Panc1 (cell line): ENCODE results near the gene IL16. TPM values are rescaled to one million over a fixed set of nuclear protein-coding genes. Genes with fewer than 3 reads are reported as not detected.
"Not testable (repeated sequence)": the region's sequence is repeated elsewhere in the genome, so short reads cannot be mapped to it uniquely, and the experiment has no call there.

Experiments used
- ATAC-seq: fragments of 200-7000 bp; cut with Tn5 transposase; 2 replicates; pipeline ENCODE4 v1.9.1; 2020; ENCODE audit warnings: mild to moderate bottlenecking, moderate library complexity
- BruUV-seq: library from RNA; stranded (reverse); fragments of 400-500 nt; replicated peaks from 2 replicates; lab custom pipeline; 2021; lab: Mats Ljungman, UMichigan
- CTCF ChIA-PET: fragments of 300-600 bp; sonication (Branson Sonifier 250); formaldehyde crosslinking; loops from one replicate; lab custom pipeline; 2022; ENCODE audit warnings: antibody characterized with exemption; lab: Charles Lee
- POLR2A ChIA-PET: fragments of 300-600 bp; sonication (Branson Sonifier 250); formaldehyde crosslinking; loops from one replicate; lab custom pipeline; 2022; ENCODE audit warnings: antibody characterized with exemption; lab: Charles Lee
- DNase-seq: peaks from one replicate; pipeline ENCODE4 v3.0.0-alpha.2; 2010; ENCODE audit warnings: low read depth, low spot score
- H3K27ac ChIP-seq: 2 replicates; pipeline ENCODE4 v1.5.1; 2011; ENCODE audit warnings: mild to moderate bottlenecking, low read length, inconsistent platforms
- H3K27me3 ChIP-seq: fragments of 200-500 bp; sonication (Bioruptor generic); 2 replicates; pipeline ENCODE4 v1.6.0; 2014; ENCODE audit warnings: low read length, inconsistent platforms; ENCODE audit not compliant: control insufficient read depth, insufficient read depth
- H3K36me3 ChIP-seq: fragments of 200-500 bp; sonication (Bioruptor generic); 2 replicates; pipeline ENCODE4 v1.5.1; 2014; ENCODE audit warnings: inconsistent platforms, mild to moderate bottlenecking, low read length, moderate library complexity; ENCODE audit not compliant: control insufficient read depth, insufficient read depth
- H3K4me1 ChIP-seq: 2 replicates; pipeline ENCODE4 v1.5.1; 2011; ENCODE audit warnings: inconsistent platforms, mild to moderate bottlenecking, low read length, moderate library complexity; ENCODE audit not compliant: control insufficient read depth, insufficient read depth
- H3K4me3 ChIP-seq, 2 experiments: 2 replicates each; pipeline ENCODE4 v1.5.1; 2011 to 2012; ENCODE audit warnings: low read depth in 2 of 2, low read length in 2 of 2, mild to moderate bottlenecking in 2 of 2, inconsistent platforms in 1 of 2, moderate library complexity in 1 of 2
- H3K9me3 ChIP-seq: fragments of 200-500 bp; sonication (Bioruptor generic); 2 replicates; pipeline ENCODE4 v1.5.1; 2014; ENCODE audit warnings: low read depth, mild to moderate bottlenecking, inconsistent platforms, low read length, moderate library complexity; ENCODE audit not compliant: control insufficient read depth, insufficient read depth
- POLR2AphosphoS5 ChIP-seq: IDR thresholded peaks from 2 replicates; pipeline ENCODE4 v1.6.1; 2012; ENCODE audit warnings: mild to moderate bottlenecking, low read depth, low read length, moderate library complexity
- SIN3A ChIP-seq: IDR thresholded peaks from 2 replicates; pipeline ENCODE4 v1.6.1; 2012; ENCODE audit warnings: low read depth, mild to moderate bottlenecking, low read length, moderate library complexity, borderline replicate concordance; ENCODE audit not compliant: insufficient read depth
- TCF7L2 ChIP-seq: IDR thresholded peaks from 2 replicates; pipeline ENCODE4 v1.6.1; 2011; ENCODE audit warnings: mild to moderate bottlenecking, low read depth, low read length, inconsistent platforms
- in situ Hi-C: cut with HindIII; loops from 2 replicates; pipeline ENCODE4 v1.10.0; 2016; ENCODE audit warnings: low sequenced_read_pairs, low pct_unique_long_range_greater_than_20kb
- intact Hi-C: fragments of 100-400 bp; cut with micrococcal nuclease; formaldehyde crosslinking; loops from one replicate; pipeline ENCODE4 v1.10.0; 2022; ENCODE audit not compliant: unreplicated experiment
- total RNA-seq: library from RNA; stranded (reverse); gene quantifications from one replicate; pipeline ENCODE4 v1.2.1, GENCODE V29; 2021; ENCODE audit not compliant: unreplicated experiment
- TF ChIP-seq, protein P1 (sequence below), 2 experiments: IDR thresholded peaks; 2 replicates each; pipeline ENCODE4 v1.6.1; 2011 to 2012; ENCODE audit warnings: low read depth in 2 of 2, control low read depth in 1 of 2, low read length in 1 of 2, mild to moderate bottlenecking in 1 of 2, moderate library complexity in 1 of 2; ENCODE audit not compliant: insufficient read depth in 1 of 2
- TF ChIP-seq, protein P2 (sequence below): fragments of 450-650 bp; IDR thresholded peaks from 2 replicates; pipeline ENCODE4 v1.5.1; 2017; ENCODE audit warnings: mild to moderate bottlenecking

Gene IL16
- total RNA-seq, 1 experiment from 2014 or later, result 1.0 TPM

DNA sequence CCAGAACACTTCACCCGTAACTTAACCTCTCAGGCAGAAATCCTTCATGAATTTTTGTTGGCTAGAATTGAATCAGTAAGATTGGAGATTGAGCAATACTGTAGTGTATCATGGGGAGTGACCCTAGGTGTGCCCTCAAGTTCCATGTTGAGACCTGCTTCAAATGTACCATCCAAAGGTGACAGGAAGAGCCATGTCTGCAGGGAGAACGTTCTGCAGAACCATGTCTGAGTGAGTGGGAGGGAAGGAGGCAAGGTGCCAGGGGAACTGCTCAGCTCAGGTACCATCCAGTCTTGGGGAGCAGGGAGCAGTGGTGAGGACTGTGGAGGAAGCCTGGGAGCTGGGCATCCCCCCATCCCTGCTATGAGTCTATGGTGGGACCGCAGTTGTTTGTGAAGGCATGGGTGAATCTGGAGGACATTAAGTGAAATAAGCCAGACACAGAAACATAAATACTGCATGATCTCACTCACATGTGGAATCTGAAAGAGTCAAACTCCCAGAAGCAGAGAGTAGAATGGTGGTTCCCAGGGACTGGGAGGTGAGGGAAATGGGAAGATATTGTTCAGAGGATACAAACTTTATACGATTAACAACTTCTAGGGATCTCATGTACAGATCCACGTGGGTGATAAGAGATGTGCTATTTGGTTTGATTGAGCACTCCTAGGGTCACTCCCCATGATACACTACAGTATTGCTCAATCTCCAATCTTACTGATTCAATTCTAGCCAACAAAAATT lies 39.3 kb upstream of the IL16 start:
- H3K9me3 ChIP-seq, result no peaks in the 10 kb centered on the region
- TF ChIP-seq SIN3A, result no peak
- H3K27ac ChIP-seq, result no peak overlapping the region
- H3K27me3 ChIP-seq, result no peaks in the 10 kb centered on the region
- in situ Hi-C loops (no loop called here), intact Hi-C loops (no loop called here)
- no peaks in the 10 kb centered on the region for H3K4me1 ChIP-seq
- no peak overlapping the region for H3K4me3 ChIP-seq
- ChIA-PET POLR2A (no interaction called here), CTCF (interaction anchor here (3.0 kb wide), 1 partner anchor 109 kb away, joined by 48 read pairs; no protein-coding TSS in a partner anchor)
- no peak for ATAC-seq
- no TSS peak for BruUV-seq
- no peak for DNase-seq
- H3K36me3 ChIP-seq, result no peaks in the 10 kb centered on the region

DNA sequence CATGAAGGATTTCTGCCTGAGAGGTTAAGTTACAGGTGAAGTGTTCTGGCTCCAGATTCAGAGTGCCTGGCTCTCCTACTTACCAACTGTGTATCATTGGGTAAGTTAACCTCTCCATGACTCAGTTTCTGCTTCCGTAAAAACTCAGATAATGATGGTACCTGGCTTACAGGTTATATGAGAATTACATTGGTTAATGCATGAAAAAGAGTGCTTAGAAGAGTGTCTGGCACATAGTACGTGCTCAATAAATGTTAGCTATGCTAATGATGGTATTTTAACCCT lies 38.8 kb upstream of the IL16 start:
- in situ Hi-C loops (no loop called here), intact Hi-C loops (no loop called here)
- H3K36me3 ChIP-seq, result no peaks in the 10 kb centered on the region
- no peak overlapping the region for H3K27ac ChIP-seq
- no TSS peak for BruUV-seq
- H3K4me3 ChIP-seq, result no peak overlapping the region
- TF ChIP-seq, protein P1, sequence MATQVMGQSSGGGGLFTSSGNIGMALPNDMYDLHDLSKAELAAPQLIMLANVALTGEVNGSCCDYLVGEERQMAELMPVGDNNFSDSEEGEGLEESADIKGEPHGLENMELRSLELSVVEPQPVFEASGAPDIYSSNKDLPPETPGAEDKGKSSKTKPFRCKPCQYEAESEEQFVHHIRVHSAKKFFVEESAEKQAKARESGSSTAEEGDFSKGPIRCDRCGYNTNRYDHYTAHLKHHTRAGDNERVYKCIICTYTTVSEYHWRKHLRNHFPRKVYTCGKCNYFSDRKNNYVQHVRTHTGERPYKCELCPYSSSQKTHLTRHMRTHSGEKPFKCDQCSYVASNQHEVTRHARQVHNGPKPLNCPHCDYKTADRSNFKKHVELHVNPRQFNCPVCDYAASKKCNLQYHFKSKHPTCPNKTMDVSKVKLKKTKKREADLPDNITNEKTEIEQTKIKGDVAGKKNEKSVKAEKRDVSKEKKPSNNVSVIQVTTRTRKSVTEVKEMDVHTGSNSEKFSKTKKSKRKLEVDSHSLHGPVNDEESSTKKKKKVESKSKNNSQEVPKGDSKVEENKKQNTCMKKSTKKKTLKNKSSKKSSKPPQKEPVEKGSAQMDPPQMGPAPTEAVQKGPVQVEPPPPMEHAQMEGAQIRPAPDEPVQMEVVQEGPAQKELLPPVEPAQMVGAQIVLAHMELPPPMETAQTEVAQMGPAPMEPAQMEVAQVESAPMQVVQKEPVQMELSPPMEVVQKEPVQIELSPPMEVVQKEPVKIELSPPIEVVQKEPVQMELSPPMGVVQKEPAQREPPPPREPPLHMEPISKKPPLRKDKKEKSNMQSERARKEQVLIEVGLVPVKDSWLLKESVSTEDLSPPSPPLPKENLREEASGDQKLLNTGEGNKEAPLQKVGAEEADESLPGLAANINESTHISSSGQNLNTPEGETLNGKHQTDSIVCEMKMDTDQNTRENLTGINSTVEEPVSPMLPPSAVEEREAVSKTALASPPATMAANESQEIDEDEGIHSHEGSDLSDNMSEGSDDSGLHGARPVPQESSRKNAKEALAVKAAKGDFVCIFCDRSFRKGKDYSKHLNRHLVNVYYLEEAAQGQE (IDR thresholded peaks at IDR 0.05; ENCODE audit: insufficient read depth in 1 of 2, low read depth in 2 of 2, low read length in 1 of 2), result no peak
- TF ChIP-seq POLR2AphosphoS5, result no peak
- TF ChIP-seq TCF7L2, result no peak
- TF ChIP-seq, protein P2, sequence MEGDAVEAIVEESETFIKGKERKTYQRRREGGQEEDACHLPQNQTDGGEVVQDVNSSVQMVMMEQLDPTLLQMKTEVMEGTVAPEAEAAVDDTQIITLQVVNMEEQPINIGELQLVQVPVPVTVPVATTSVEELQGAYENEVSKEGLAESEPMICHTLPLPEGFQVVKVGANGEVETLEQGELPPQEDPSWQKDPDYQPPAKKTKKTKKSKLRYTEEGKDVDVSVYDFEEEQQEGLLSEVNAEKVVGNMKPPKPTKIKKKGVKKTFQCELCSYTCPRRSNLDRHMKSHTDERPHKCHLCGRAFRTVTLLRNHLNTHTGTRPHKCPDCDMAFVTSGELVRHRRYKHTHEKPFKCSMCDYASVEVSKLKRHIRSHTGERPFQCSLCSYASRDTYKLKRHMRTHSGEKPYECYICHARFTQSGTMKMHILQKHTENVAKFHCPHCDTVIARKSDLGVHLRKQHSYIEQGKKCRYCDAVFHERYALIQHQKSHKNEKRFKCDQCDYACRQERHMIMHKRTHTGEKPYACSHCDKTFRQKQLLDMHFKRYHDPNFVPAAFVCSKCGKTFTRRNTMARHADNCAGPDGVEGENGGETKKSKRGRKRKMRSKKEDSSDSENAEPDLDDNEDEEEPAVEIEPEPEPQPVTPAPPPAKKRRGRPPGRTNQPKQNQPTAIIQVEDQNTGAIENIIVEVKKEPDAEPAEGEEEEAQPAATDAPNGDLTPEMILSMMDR, result no peak
- no peak for TF ChIP-seq SIN3A
- no peak for ATAC-seq
- ChIA-PET CTCF (no interaction called here), POLR2A (no interaction called here)
- no peaks in the 10 kb centered on the region for H3K4me1 ChIP-seq
- no peak for DNase-seq
- no peaks in the 10 kb centered on the region for H3K27me3 ChIP-seq
- no peaks in the 10 kb centered on the region for H3K9me3 ChIP-seq

DNA sequence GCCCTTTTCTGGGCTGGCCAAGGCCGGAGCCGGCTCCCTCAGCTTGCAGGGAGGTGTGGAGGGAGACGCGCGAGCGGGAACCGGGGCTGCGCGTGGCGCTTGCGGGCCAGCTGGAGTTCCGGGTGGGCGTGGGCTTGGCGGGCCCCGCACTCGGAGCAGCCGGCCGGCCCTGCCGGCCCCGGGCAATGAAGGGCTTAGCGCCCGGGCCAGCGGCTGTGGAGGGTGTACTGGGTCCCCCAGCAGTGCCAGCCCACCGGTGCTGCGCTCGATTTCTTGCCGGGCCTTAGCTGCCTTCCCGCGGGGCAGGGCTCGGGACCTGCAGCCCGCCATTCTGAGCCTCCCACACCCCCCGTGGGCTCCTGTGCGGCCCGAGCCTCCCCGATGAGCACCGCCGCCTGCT lies 38.1 kb upstream of the IL16 start:
- POLR2A ChIA-PET, H3K27ac ChIP-seq, intact Hi-C loops, BruUV-seq, DNase-seq, in situ Hi-C loops, H3K4me1 ChIP-seq, H3K4me3 ChIP-seq, H3K27me3 ChIP-seq, CTCF ChIA-PET, H3K9me3 ChIP-seq, ATAC-seq, H3K36me3 ChIP-seq: not testable (repeated sequence)
